ENCODE results near the gene CLDN2.

CLDN2 gene

GRCh38 chrX:106936246-106936645, 16.0 kb downstream of the CLDN2 start:
- TF ChIP-seq, protein P1, sequence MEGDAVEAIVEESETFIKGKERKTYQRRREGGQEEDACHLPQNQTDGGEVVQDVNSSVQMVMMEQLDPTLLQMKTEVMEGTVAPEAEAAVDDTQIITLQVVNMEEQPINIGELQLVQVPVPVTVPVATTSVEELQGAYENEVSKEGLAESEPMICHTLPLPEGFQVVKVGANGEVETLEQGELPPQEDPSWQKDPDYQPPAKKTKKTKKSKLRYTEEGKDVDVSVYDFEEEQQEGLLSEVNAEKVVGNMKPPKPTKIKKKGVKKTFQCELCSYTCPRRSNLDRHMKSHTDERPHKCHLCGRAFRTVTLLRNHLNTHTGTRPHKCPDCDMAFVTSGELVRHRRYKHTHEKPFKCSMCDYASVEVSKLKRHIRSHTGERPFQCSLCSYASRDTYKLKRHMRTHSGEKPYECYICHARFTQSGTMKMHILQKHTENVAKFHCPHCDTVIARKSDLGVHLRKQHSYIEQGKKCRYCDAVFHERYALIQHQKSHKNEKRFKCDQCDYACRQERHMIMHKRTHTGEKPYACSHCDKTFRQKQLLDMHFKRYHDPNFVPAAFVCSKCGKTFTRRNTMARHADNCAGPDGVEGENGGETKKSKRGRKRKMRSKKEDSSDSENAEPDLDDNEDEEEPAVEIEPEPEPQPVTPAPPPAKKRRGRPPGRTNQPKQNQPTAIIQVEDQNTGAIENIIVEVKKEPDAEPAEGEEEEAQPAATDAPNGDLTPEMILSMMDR (IDR thresholded peaks at IDR 0.05; ENCODE audit: poor library complexity, severe bottlenecking) = no peak
- Histone ChIP-seq H3K27ac (ENCODE audit: poor library complexity, severe bottlenecking) (no peak overlapping the region), H3K36me3 (ENCODE audit: low read depth) (no peaks in the 10 kb centered on the region), H3K9me3 (ENCODE audit: severe bottlenecking) (no peaks in the 10 kb centered on the region), H3K4me1 (ENCODE audit: insufficient read depth, poor library complexity, severe bottlenecking) (no peaks in the 10 kb centered on the region), H3K27me3 (ENCODE audit: insufficient read depth, poor library complexity, severe bottlenecking) (no peaks in the 10 kb centered on the region), H3K4me3 (ENCODE audit: severe bottlenecking) (no peak overlapping the region)
- DNase-seq (ENCODE audit: low spot score) = no peak
- ATAC-seq (ENCODE audit: low read depth) = no peak

DNA sequence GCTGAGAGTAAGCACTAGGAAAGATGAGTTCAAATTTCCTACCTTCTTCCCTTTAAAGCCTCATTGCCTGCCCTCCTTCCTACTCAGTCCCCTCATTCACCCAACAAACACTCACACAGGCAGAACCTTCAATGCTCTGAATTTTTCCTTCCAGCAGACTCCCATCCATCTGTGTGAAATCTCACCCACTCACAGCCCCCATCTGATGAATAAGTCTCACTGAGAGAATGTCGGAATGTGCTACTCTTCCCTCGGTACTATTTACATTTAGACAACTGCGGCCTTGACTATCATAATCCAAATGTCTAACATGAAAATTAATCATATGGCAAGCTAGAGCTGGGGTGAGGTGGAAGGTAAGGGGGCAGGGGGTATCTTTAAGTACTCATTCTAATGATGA, 19.4 kb downstream of the CLDN2 start:
- H3K4me1 ChIP-seq (ENCODE audit: insufficient read depth, poor library complexity, severe bottlenecking) = no peaks in the 10 kb centered on the region
- H3K9me3 ChIP-seq (ENCODE audit: severe bottlenecking) = no peaks in the 10 kb centered on the region
- no peak overlapping the region for H3K4me3 ChIP-seq (ENCODE audit: severe bottlenecking)
- ATAC-seq (ENCODE audit: low read depth) = no peak
- no peak for DNase-seq (ENCODE audit: low spot score)
- H3K27me3 ChIP-seq (ENCODE audit: insufficient read depth, poor library complexity, severe bottlenecking) = no peaks in the 10 kb centered on the region
- TF ChIP-seq, protein P1 (IDR thresholded peaks at IDR 0.05; ENCODE audit: poor library complexity, severe bottlenecking) = no peak
- no peaks in the 10 kb centered on the region for H3K36me3 ChIP-seq (ENCODE audit: low read depth)
- H3K27ac ChIP-seq (ENCODE audit: poor library complexity, severe bottlenecking) = no peak overlapping the region

- H3K27me3 ChIP-seq (ENCODE audit: insufficient read depth, poor library complexity, severe bottlenecking) = no peaks in the 10 kb centered on the region
- H3K36me3 ChIP-seq (ENCODE audit: low read depth) = no peaks in the 10 kb centered on the region
- H3K4me3 ChIP-seq (ENCODE audit: severe bottlenecking) = no peak overlapping the region
- H3K9me3 ChIP-seq (ENCODE audit: severe bottlenecking) = no peaks in the 10 kb centered on the region
- ATAC-seq (ENCODE audit: low read depth) (no peak), DNase-seq (ENCODE audit: low spot score) (no peak)
- H3K4me1 ChIP-seq (ENCODE audit: insufficient read depth, poor library complexity, severe bottlenecking) = no peaks in the 10 kb centered on the region
- H3K27ac ChIP-seq (ENCODE audit: poor library complexity, severe bottlenecking) = no peak overlapping the region
- TF ChIP-seq, protein P1 (IDR thresholded peaks at IDR 0.05; ENCODE audit: poor library complexity, severe bottlenecking) = no peak
Measured at GRCh38 chrX:106940068-106940467, 19.9 kb downstream of the CLDN2 start.

DNA sequence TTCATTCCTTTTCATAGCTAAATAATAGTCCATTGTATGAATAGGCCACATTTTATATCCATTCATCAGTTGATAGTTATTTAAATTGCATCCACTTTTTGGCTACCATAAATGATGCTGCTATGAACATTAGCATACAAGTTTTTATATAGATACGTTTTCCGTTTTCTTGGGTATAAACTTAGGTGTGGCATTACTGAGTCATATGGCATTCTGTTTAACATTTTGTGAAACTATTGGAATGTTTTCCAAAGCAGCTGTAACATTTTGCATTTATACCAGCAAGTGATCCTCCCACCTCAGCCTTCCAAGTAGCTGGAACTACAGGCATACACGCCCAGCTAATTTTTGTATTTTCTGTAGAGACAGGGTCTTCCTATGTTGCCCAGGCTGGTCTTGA, 26.3 kb downstream of the CLDN2 start:
- ATAC-seq (ENCODE audit: low read depth) = no peak
- H3K27ac ChIP-seq (ENCODE audit: poor library complexity, severe bottlenecking) = no peak overlapping the region
- H3K4me3 ChIP-seq (ENCODE audit: severe bottlenecking) = no peak overlapping the region
- TF ChIP-seq, protein P1 (IDR thresholded peaks at IDR 0.05; ENCODE audit: poor library complexity, severe bottlenecking) = no peak
- H3K27me3 ChIP-seq (ENCODE audit: insufficient read depth, poor library complexity, severe bottlenecking) = no peaks in the 10 kb centered on the region
- H3K4me1 ChIP-seq (ENCODE audit: insufficient read depth, poor library complexity, severe bottlenecking) = no peaks in the 10 kb centered on the region
- no peaks in the 10 kb centered on the region for H3K9me3 ChIP-seq (ENCODE audit: severe bottlenecking)
- DNase-seq (ENCODE audit: low spot score) = no peak
- no peaks in the 10 kb centered on the region for H3K36me3 ChIP-seq (ENCODE audit: low read depth)

- DNase-seq (ENCODE audit: low spot score) = no peak
- Histone ChIP-seq H3K36me3 (ENCODE audit: low read depth) (peaks cover 7% of the 10 kb centered on the region), H3K4me3 (ENCODE audit: severe bottlenecking) (no peak overlapping the region), H3K9me3 (ENCODE audit: severe bottlenecking) (no peaks in the 10 kb centered on the region), H3K27me3 (ENCODE audit: insufficient read depth, poor library complexity, severe bottlenecking) (no peaks in the 10 kb centered on the region), H3K4me1 (ENCODE audit: insufficient read depth, poor library complexity, severe bottlenecking) (no peaks in the 10 kb centered on the region), H3K27ac (ENCODE audit: poor library complexity, severe bottlenecking) (no peak overlapping the region)
- 0 out of 3 replicates have a peak, but pooled peaks have one; percentile 41 for ATAC-seq (ENCODE audit: low read depth)
- TF ChIP-seq, protein P1 (IDR thresholded peaks at IDR 0.05; ENCODE audit: poor library complexity, severe bottlenecking) = no peak
Measured at GRCh38 chrX:106948641-106949040, 28.4 kb downstream of the CLDN2 start.
